Stimulated activated CD4-positive, alpha-beta T cell treated with anti-CD3 and anti-CD28 coated beads, TNF-alpha, amount 100 ng/mL, for 4 hours (primary cell): ENCODE data around the gene SKIDA1.

Experiments used
- DNase-seq, 3 experiments: peaks; one replicate each; pipeline ENCODE4 v3.0.0-alpha.2; 2020; ENCODE audit warnings: low read depth in 3 of 3

The SKIDA1 gene

GRCh38 chr10:21482821-21483220 lies 42.7 kb downstream of the SKIDA1 start:
- no peak for DNase-seq

- DNase-seq: no peak
Measured at GRCh38 chr10:21481407-21481806, 44.1 kb downstream of the SKIDA1 start.

DNA sequence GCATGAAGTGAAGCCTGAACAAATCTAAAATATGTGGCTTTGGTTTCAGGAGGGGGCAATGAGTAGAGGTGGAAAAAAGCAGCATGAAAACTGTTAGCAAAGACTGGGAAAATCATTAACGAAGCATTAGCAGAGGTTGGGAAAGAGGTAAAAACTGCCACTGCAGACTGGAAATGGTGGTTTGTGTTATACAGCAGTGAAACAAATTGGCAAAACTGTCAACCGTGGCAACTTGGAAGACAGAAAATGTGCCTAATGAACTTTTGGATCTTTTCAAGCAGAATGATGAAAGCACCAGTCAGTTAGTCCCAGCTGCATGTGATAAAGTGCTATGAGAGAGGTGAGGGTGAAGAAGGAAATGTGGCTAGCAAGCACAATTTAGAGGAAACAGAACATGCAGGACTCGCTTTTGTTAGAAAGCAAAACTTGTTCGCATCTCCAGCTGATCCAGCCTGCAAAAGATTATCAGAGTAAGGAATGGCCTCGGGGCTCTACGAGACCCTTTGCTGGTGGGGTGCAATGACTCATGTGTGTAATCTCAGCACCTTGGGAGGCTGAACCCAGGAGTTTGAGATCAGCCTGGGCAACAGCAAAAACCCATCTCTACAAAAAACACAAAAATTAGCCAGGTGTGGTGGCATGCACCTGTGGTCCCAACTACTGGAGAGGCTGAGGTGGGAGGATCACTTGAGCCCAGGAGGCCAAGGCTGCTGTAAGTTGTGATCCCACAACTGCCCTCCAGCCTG lies 45.7 kb downstream of the SKIDA1 start:
- no peak for DNase-seq

- no peak for DNase-seq
Measured at GRCh38 chr10:21475393-21475792, 50.1 kb downstream of the SKIDA1 start.

GRCh38 chr10:21473541-21473940 lies 51.9 kb downstream of the SKIDA1 start:
- no peak for DNase-seq

DNA sequence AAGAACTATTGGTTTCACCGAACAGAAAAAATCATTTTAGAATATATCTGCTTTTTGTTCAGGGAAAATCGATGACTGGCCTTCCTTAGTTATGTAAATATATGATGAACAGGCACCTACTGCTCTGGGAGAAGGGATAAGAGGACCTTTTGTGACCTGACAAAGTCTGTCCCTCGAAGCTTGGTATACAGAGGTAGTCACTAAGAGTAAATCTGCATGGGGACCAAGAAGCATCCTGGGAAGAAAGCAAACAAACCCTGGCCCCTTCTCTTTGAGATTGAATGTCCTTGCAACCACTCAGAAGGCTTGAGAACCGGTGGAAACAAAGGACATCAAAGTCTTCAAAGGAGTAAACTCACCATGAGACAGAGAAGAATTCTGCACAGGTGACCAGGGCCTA lies 52.3 kb downstream of the SKIDA1 start:
- DNase-seq: no peak

- no peak for DNase-seq
Measured at GRCh38 chr10:21468086-21468485, 57.4 kb downstream of the SKIDA1 start.

- no peak for DNase-seq
Measured at GRCh38 chr10:21467633-21468032, 57.8 kb downstream of the SKIDA1 start.

- DNase-seq: no peak
Measured at GRCh38 chr10:21464134-21464533, 61.3 kb downstream of the SKIDA1 start.
